BJ (cell line): Measurements from ENCODE around the gene CASP9. TPM values are rescaled to one million over a fixed set of nuclear protein-coding genes. Genes with fewer than 3 reads are reported as not detected.

Source experiments
- CTCF ChIA-PET: fragments of 350-600 bp; formaldehyde crosslinking; extraction: SDS; loops from one replicate; lab custom pipeline; 2021; ENCODE audit warnings: antibody characterized with exemption, inconsistent platforms; lab: Yijun Ruan, JAX
- POLR2A ChIA-PET: fragments of 300-600 bp; sonication (Branson Sonifier 250); formaldehyde crosslinking; extraction: SDS; loops from one replicate; lab custom pipeline; 2021; ENCODE audit warnings: antibody characterized with exemption; lab: Charles Lee
- DNase-seq: peaks from one replicate; pipeline ENCODE4 v3.0.0-alpha.2; 2011; ENCODE audit warnings: low read depth
- H3K27me3 ChIP-seq: 2 replicates; pipeline ENCODE4 v1.6.0; 2011; ENCODE audit warnings: low read length; ENCODE audit not compliant: control insufficient read depth, insufficient read depth
- H3K36me3 ChIP-seq: 2 replicates; pipeline ENCODE4 v1.5.1; 2011; ENCODE audit warnings: low read length; ENCODE audit not compliant: control insufficient read depth, insufficient read depth
- H3K4me3 ChIP-seq: 2 replicates; pipeline ENCODE4 v1.5.1; 2011; ENCODE audit warnings: low read depth, mild to moderate bottlenecking, control low read depth, low read length
- polyA plus RNA-seq: library from polyadenylated mRNA; depleted of rRNA; stranded (reverse); fragments of >200 nt; gene quantifications from 2 replicates; pipeline ENCODE4 v1.2.3, GENCODE V29; 2011
- TF ChIP-seq, protein P1 (sequence below): IDR thresholded peaks from 2 replicates; pipeline ENCODE4 v1.5.1; 2011; ENCODE audit warnings: low read depth, mild to moderate bottlenecking, control low read depth, inconsistent platforms, low read length, moderate library complexity; ENCODE audit not compliant: insufficient read depth

CASP9 gene
- polyA plus RNA-seq, 1 experiment: 20.8 TPM

- H3K27me3 ChIP-seq: no peaks in the 10 kb centered on the region
- no peak overlapping the region for H3K4me3 ChIP-seq
- ChIA-PET CTCF (interaction anchor here (1.0 kb wide), 1 partner anchor 14 kb away, joined by 3 read pairs; no protein-coding TSS in a partner anchor), POLR2A (no interaction called here)
- H3K36me3 ChIP-seq: peaks cover 13% of the 10 kb centered on the region
- DNase-seq: no peak
- TF ChIP-seq, protein P1, sequence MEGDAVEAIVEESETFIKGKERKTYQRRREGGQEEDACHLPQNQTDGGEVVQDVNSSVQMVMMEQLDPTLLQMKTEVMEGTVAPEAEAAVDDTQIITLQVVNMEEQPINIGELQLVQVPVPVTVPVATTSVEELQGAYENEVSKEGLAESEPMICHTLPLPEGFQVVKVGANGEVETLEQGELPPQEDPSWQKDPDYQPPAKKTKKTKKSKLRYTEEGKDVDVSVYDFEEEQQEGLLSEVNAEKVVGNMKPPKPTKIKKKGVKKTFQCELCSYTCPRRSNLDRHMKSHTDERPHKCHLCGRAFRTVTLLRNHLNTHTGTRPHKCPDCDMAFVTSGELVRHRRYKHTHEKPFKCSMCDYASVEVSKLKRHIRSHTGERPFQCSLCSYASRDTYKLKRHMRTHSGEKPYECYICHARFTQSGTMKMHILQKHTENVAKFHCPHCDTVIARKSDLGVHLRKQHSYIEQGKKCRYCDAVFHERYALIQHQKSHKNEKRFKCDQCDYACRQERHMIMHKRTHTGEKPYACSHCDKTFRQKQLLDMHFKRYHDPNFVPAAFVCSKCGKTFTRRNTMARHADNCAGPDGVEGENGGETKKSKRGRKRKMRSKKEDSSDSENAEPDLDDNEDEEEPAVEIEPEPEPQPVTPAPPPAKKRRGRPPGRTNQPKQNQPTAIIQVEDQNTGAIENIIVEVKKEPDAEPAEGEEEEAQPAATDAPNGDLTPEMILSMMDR: no peak
Observed at GRCh38 chr1:15541231-15541792, 17.3 kb upstream of the CASP9 start.

DNA sequence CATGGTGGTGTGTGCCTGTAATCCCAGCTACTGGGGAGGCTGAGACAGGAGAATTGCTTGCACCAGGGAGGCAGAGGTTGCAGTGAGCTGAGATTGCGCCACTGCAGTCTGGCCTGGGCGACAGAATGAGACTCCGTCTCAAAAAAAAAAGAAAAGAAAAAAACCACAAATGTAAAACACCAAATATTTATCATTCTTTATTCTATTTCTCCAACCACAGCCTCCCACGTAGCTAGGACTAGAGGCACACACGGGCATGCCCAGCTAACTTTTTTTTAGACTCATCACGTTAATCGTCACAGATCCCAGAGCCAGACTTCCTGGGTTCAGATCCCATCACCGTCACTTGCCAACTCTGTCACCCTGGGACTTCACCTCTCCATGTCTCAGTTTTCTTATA, 16.2 kb upstream of the CASP9 start:
- no peak overlapping the region for H3K4me3 ChIP-seq
- TF ChIP-seq, protein P1: no peak
- DNase-seq: no peak
- H3K27me3 ChIP-seq: no peaks in the 10 kb centered on the region
- ChIA-PET POLR2A (no interaction called here), CTCF (interaction anchor here (1.1 kb wide), 1 partner anchor 46 kb away, joined by 4 read pairs; no protein-coding TSS in a partner anchor)
- H3K36me3 ChIP-seq: peaks cover 11% of the 10 kb centered on the region

GRCh38 chr1:15538771-15539170, 14.8 kb upstream of the CASP9 start:
- TF ChIP-seq, protein P1: no peak
- CTCF ChIA-PET: no interaction called here
- POLR2A ChIA-PET: no interaction called here

DNA sequence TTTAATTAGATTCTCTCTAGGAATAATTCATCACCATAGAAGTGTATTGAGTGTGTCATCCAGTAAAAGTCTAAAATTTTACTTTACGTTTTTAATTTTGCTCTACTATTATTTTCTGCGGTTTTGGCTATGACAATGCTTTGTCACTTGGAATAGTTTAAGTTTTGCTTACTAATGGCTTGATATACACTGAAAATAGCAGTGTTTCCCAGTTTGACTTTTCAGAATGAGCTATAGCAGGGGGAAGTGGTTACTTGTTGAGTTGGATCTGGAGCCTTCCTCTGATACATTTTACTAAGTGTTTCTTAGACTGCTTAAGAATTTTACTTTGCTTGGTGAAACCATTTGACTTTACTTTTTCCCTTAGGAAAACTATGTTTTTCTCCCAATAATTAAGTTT, 7.7 kb upstream of the CASP9 start:
- ChIA-PET POLR2A (no interaction called here), CTCF (no interaction called here)
- DNase-seq: no peak
- Histone ChIP-seq H3K36me3 (peaks cover 2% of the 10 kb centered on the region; the same call in 1 of the 2 replicates), H3K4me3 (no peak overlapping the region), H3K27me3 (no peaks in the 10 kb centered on the region)
- TF ChIP-seq, protein P1: no peak

More at GRCh38 chr1:15538771-15539170, 14.8 kb upstream of the CASP9 start:
- peaks cover 11% of the 10 kb centered on the region for H3K36me3 ChIP-seq
- H3K27me3 ChIP-seq: no peaks in the 10 kb centered on the region
- no peak overlapping the region for H3K4me3 ChIP-seq
- no peak for DNase-seq

DNA sequence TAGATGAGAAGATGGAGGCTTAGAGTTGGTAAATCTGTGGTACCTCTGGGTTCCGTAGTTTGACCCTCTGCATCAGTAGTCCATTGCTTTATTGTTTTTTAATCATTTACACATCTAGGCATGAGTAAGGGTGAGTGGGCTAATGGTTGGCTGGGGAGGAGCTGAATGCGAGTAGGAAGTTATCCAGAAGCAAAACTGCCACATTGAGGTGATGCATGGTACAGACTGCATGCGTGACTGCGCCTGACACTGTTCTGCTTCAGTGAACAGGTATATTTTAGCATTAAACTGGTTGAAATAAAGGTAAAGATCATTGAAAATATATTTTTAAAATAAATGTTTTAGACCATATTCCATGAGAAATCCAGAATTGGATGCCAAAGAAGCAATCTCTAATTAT, 7.0 kb upstream of the CASP9 start:
- Histone ChIP-seq H3K4me3 (no peak overlapping the region), H3K27me3 (no peaks in the 10 kb centered on the region), H3K36me3 (peaks cover 2% of the 10 kb centered on the region; the same call in 1 of the 2 replicates)
- TF ChIP-seq, protein P1: no peak
- no peak for DNase-seq
- ChIA-PET CTCF (no interaction called here), POLR2A (no interaction called here)
